Lung (tissue), 12 donors: ENCODE data around the gene HOXD9. TPM values are rescaled to one million over a fixed set of nuclear protein-coding genes. Genes with fewer than 3 reads are reported as not detected.

Source experiments
- ATAC-seq: fragments of 200-7000 bp; cut with Tn5 transposase; one replicate; pipeline ENCODE4 v1.9.1; 2020; ENCODE audit warnings: moderate number of reproducible peaks; ENCODE audit not compliant: insufficient read depth, low FRiP score
- DNase-seq, 3 donors: peaks; one replicate each; pipeline ENCODE4 v3.0.0-alpha.2; 2013 to 2017
- H3K27ac ChIP-seq, 2 donors: one replicate each; pipeline ENCODE4 v1.5.1; 2013; ENCODE audit warnings: mild to moderate bottlenecking in 2 of 2, moderate library complexity in 2 of 2, control low read depth in 1 of 2, inconsistent platforms in 1 of 2, low read depth in 1 of 2, low read length in 1 of 2
- H3K27me3 ChIP-seq, 3 donors: one replicate each; pipeline ENCODE4 v1.5.1; 2013; ENCODE audit warnings: low read length in 2 of 3; ENCODE audit not compliant: control insufficient read depth in 3 of 3, insufficient read depth in 3 of 3
- H3K36me3 ChIP-seq, 4 donors: one replicate each; pipeline ENCODE4 v1.5.1; 2013; ENCODE audit warnings: low read length in 4 of 4, mild to moderate bottlenecking in 1 of 4, moderate library complexity in 1 of 4; ENCODE audit not compliant: control insufficient read depth in 4 of 4, insufficient read depth in 4 of 4
- H3K4me1 ChIP-seq, 5 donors: one replicate each; pipeline ENCODE4 v1.5.1; 2013; ENCODE audit warnings: low read length in 5 of 5, mild to moderate bottlenecking in 2 of 5, moderate library complexity in 1 of 5; ENCODE audit not compliant: control insufficient read depth in 5 of 5, insufficient read depth in 5 of 5
- H3K4me3 ChIP-seq: one replicate; pipeline ENCODE4 v1.5.1; 2013; ENCODE audit warnings: mild to moderate bottlenecking, control low read depth, moderate library complexity
- H3K9ac ChIP-seq, 2 donors: one replicate each; pipeline ENCODE4 v1.5.1; 2013; ENCODE audit warnings: low read length in 2 of 2, control low read depth in 1 of 2; ENCODE audit not compliant: insufficient read depth in 1 of 2
- H3K9me3 ChIP-seq, 4 donors: one replicate each; pipeline ENCODE4 v1.5.1; 2013; ENCODE audit warnings: low read length in 3 of 4, mild to moderate bottlenecking in 1 of 4, moderate library complexity in 1 of 4; ENCODE audit not compliant: control insufficient read depth in 4 of 4, insufficient read depth in 3 of 4
- CTCF ChIP-seq: IDR thresholded peaks from 2 replicates; pipeline ENCODE4 v1.5.1; 2012; ENCODE audit warnings: mild to moderate bottlenecking; ENCODE audit errors: control extremely low read depth, extremely low read depth
- WGBS, 2 donors: extraction: QIAGEN DNeasy Blood & Tissue Kit; methylation state at CpG; one replicate each; pipeline ENCODE4 v1.1.7; 2013; 5-methylcytosine and 5-hydroxymethylcytosine counted together
- polyA plus RNA-seq, 2 donors: library from polyadenylated mRNA; stranded (reverse); fragments of 200-250 nt; gene quantifications; one replicate each; pipeline ENCODE4 v1.2.1, GENCODE V29; 2013
- total RNA-seq, 2 donors: library from RNA; depleted of rRNA in 1 of 2; stranded (reverse); fragments of >200 nt in 1 of 2; gene quantifications; one replicate each; pipeline ENCODE4 v1.2.1, GENCODE V29; 2014 to 2021
- donor health status: control.
- donor health status: control.
- donor health status: Bipolar disorder and iron deficiency.
- donor health status: healthy.
- donor health status: DM: yes; HTN: yes; CAD: no.

HOXD9 gene
- total and polyA plus RNA-seq, 4 donors = 0.29 to 0.80 (median 0.51) TPM

GRCh38 chr2:176107731-176108181 lies 14.8 kb upstream of the HOXD9 start:
- ATAC-seq (no peak), DNase-seq (no peak)
- H3K36me3 ChIP-seq = no peaks in the 10 kb centered on the region
- peaks cover 0 to 18% (median 4%) of the 10 kb centered on the region in 5 donors for H3K4me1 ChIP-seq
- H3K9ac ChIP-seq = no peak overlapping the region
- H3K4me3 ChIP-seq = no peak overlapping the region
- peaks cover 0 to 18% (median 0%) of the 10 kb centered on the region in 4 donors for H3K9me3 ChIP-seq
- WGBS, 2 donors = 2 to 4% methylated on average over 22 to 59 of the region's 59 CpGs
- peaks cover 51 to 92% (median 87%) of the 10 kb centered on the region in 3 donors for H3K27me3 ChIP-seq
- TF ChIP-seq CTCF = no peak
- no peak overlapping the region for H3K27ac ChIP-seq

GRCh38 chr2:176109192-176109901 lies 13.2 kb upstream of the HOXD9 start:
- no peak overlapping the region for H3K4me3 ChIP-seq
- no peak overlapping the region for H3K9ac ChIP-seq
- no peak for ATAC-seq
- no peak overlapping the region for H3K27ac ChIP-seq
- peaks cover 0 to 24% (median 0%) of the 10 kb centered on the region in 4 donors for H3K9me3 ChIP-seq
- H3K4me1 ChIP-seq = peaks cover 0 to 18% (median 1%) of the 10 kb centered on the region in 5 donors
- no peak for DNase-seq
- H3K27me3 ChIP-seq = peaks cover 49 to 92% (median 87%) of the 10 kb centered on the region in 3 donors
- WGBS, 2 donors = 7 to 12% methylated on average over 26 of the region's 26 CpGs
- no peak for TF ChIP-seq CTCF
- no peaks in the 10 kb centered on the region for H3K36me3 ChIP-seq

GRCh38 chr2:176109946-176110345 lies 12.6 kb upstream of the HOXD9 start:
- Histone ChIP-seq H3K4me3 (no peak overlapping the region), H3K27ac (no peak overlapping the region), H3K4me1 (peaks cover 0 to 18% (median 0%) of the 10 kb centered on the region in 5 donors), H3K36me3 (no peaks in the 10 kb centered on the region), H3K9ac (no peak overlapping the region), H3K9me3 (peaks cover 0 to 23% (median 0%) of the 10 kb centered on the region in 4 donors), H3K27me3 (peaks cover 43 to 92% (median 88%) of the 10 kb centered on the region in 3 donors)
- no peak for TF ChIP-seq CTCF
- ATAC-seq (no peak), DNase-seq (no peak)
- WGBS, 2 donors = 12 to 19% methylated on average over 4 of the region's 4 CpGs
